DMS 273 (cell line): ENCODE results near the gene FAM83F.
"Not testable (repeated sequence)": the region's sequence is repeated elsewhere in the genome, so short reads cannot be mapped to it uniquely, and the experiment has no call there.

Experiments used
- DNase-seq: peaks from one replicate; lab custom pipeline; 2025; ENCODE audit not compliant: unreplicated experiment; lab: John Stamatoyannopoulos, UW

Gene FAM83F

GRCh38 chr22:39992894-39993293, 1.9 kb upstream of the FAM83F start:
- not testable (repeated sequence) for DNase-seq

GRCh38 chr22:39994041-39994565, 651 bp upstream of the FAM83F start:
- DNase-seq: no peak

GRCh38 chr22:39995393-39996252, 869 bp downstream of the FAM83F start:
- DNase-seq: no peak

GRCh38 chr22:39996732-39997131, 2.0 kb downstream of the FAM83F start:
- DNase-seq: no peak

- DNase-seq: no peak
Measured at GRCh38 chr22:39997421-39997820, 2.7 kb downstream of the FAM83F start.

GRCh38 chr22:39997939-39998726, 3.4 kb downstream of the FAM83F start:
- DNase-seq: peak; percentile 65

- no peak for DNase-seq
Measured at GRCh38 chr22:39999144-39999757, 4.5 kb downstream of the FAM83F start.

GRCh38 chr22:40000171-40000570, 5.4 kb downstream of the FAM83F start:
- peak; percentile 47 for DNase-seq

- DNase-seq: no peak
Measured at GRCh38 chr22:40001106-40001505, 6.4 kb downstream of the FAM83F start.

GRCh38 chr22:40001800-40002577, 7.2 kb downstream of the FAM83F start:
- DNase-seq: no peak

GRCh38 chr22:40002935-40003715, 8.4 kb downstream of the FAM83F start:
- DNase-seq: peak; percentile 54

GRCh38 chr22:40004836-40005235, 10.1 kb downstream of the FAM83F start:
- DNase-seq: peak; percentile 44

GRCh38 chr22:40006641-40007040, 11.9 kb downstream of the FAM83F start:
- peak; percentile 27 for DNase-seq

GRCh38 chr22:40007853-40008710, 13.3 kb downstream of the FAM83F start:
- no peak for DNase-seq

GRCh38 chr22:40008726-40009291, 14.1 kb downstream of the FAM83F start:
- DNase-seq: no peak

- peak; percentile 20 for DNase-seq
Measured at GRCh38 chr22:40009292-40009774, 14.6 kb downstream of the FAM83F start.

GRCh38 chr22:40009951-40010671, 15.4 kb downstream of the FAM83F start:
- peak; percentile 18 for DNase-seq

GRCh38 chr22:40010746-40011145, 16.0 kb downstream of the FAM83F start:
- no peak for DNase-seq
